ENCODE measurements around the gene NTMT1.
"Not testable (repeated sequence)": the region's sequence is repeated elsewhere in the genome, so short reads cannot be mapped to it uniquely, and the experiment has no call there.

NTMT1 gene

GRCh38 chr9:129633207-129633606, 7.2 kb downstream of the NTMT1 start:
- FAIRE-seq (no peak), DNase-seq (ENCODE audit: insufficient read length, low spot score) (no peak)
- no peak for TF ChIP-seq TAF1 (IDR thresholded peaks at IDR 0.05; ENCODE audit: low read depth, low read length)
- no peak for TF ChIP-seq SPI1 (IDR thresholded peaks at IDR 0.05; ENCODE audit: low read depth, low read length)
- TF ChIP-seq POLR2A (IDR thresholded peaks at IDR 0.05; ENCODE audit: low read depth, low read length) = no peak
- TF ChIP-seq PAX5 (IDR thresholded peaks at IDR 0.05; ENCODE audit: insufficient read depth, low read length, severe bottlenecking) = no peak
- TF ChIP-seq POLR2AphosphoS5 (IDR thresholded peaks at IDR 0.05; ENCODE audit: low read depth, low read length) = no peak
- TF ChIP-seq POU2F2 (IDR thresholded peaks at IDR 0.05; ENCODE audit: low read depth, low read length) = no peak

GRCh38 chr9:129633848-129634247, 7.9 kb downstream of the NTMT1 start:
- DNase-seq (ENCODE audit: insufficient read length, low spot score) = no peak
- TF ChIP-seq POLR2A (IDR thresholded peaks at IDR 0.05; ENCODE audit: low read depth, low read length) (no peak), POLR2AphosphoS5 (IDR thresholded peaks at IDR 0.05; ENCODE audit: low read depth, low read length) (no peak), SPI1 (IDR thresholded peaks at IDR 0.05; ENCODE audit: low read depth, low read length) (no peak), TAF1 (IDR thresholded peaks at IDR 0.05; ENCODE audit: low read depth, low read length) (no peak), PAX5 (IDR thresholded peaks at IDR 0.05; ENCODE audit: insufficient read depth, low read length, severe bottlenecking) (no peak), POU2F2 (IDR thresholded peaks at IDR 0.05; ENCODE audit: low read depth, low read length) (no peak)
- FAIRE-seq = no peak

- no peak for DNase-seq (ENCODE audit: insufficient read length, low spot score)
- TF ChIP-seq TAF1 (IDR thresholded peaks at IDR 0.05; ENCODE audit: low read depth, low read length) (no peak), POLR2A (IDR thresholded peaks at IDR 0.05; ENCODE audit: low read depth, low read length) (0 out of 2 replicates have a peak, but pooled peaks have one; percentile 24), POLR2AphosphoS5 (IDR thresholded peaks at IDR 0.05; ENCODE audit: low read depth, low read length) (0 out of 2 replicates have a peak, but pooled peaks have one; percentile 36), POU2F2 (IDR thresholded peaks at IDR 0.05; ENCODE audit: low read depth, low read length) (0 out of 2 replicates have a peak, but pooled peaks have one; percentile 14)
- no peak for FAIRE-seq
Measured at GRCh38 chr9:129635099-129636065, 9.4 kb downstream of the NTMT1 start.

- FAIRE-seq; DNase-seq (ENCODE audit: insufficient read length, low spot score): not testable (repeated sequence)
Measured at GRCh38 chr9:129636343-129636742, 10.4 kb downstream of the NTMT1 start.

GRCh38 chr9:129637102-129637501, 11.1 kb downstream of the NTMT1 start:
- DNase-seq (ENCODE audit: insufficient read length, low spot score) (no peak), FAIRE-seq (no peak)
- no peak; the same call in none of the 2 replicates for TF ChIP-seq POLR2AphosphoS5 (IDR thresholded peaks at IDR 0.05; ENCODE audit: low read depth, low read length)
- TF ChIP-seq TAF1 (IDR thresholded peaks at IDR 0.05; ENCODE audit: low read depth, low read length) = no peak
- no peak for TF ChIP-seq SPI1 (IDR thresholded peaks at IDR 0.05; ENCODE audit: low read depth, low read length)
- no peak for TF ChIP-seq POU2F2 (IDR thresholded peaks at IDR 0.05; ENCODE audit: low read depth, low read length)
- TF ChIP-seq PAX5 (IDR thresholded peaks at IDR 0.05; ENCODE audit: insufficient read depth, low read length, severe bottlenecking) = no peak
- TF ChIP-seq POLR2A (IDR thresholded peaks at IDR 0.05; ENCODE audit: low read depth, low read length) = no peak

GRCh38 chr9:129637673-129638439, 11.9 kb downstream of the NTMT1 start:
- FAIRE-seq (no peak), DNase-seq (ENCODE audit: insufficient read length, low spot score) (no peak)
- no peak for TF ChIP-seq SPI1 (IDR thresholded peaks at IDR 0.05; ENCODE audit: low read depth, low read length)
- TF ChIP-seq TAF1 (IDR thresholded peaks at IDR 0.05; ENCODE audit: low read depth, low read length) = no peak
- no peak for TF ChIP-seq PAX5 (IDR thresholded peaks at IDR 0.05; ENCODE audit: insufficient read depth, low read length, severe bottlenecking)
- TF ChIP-seq POU2F2 (IDR thresholded peaks at IDR 0.05; ENCODE audit: low read depth, low read length) = no peak
- TF ChIP-seq POLR2AphosphoS5 (IDR thresholded peaks at IDR 0.05; ENCODE audit: low read depth, low read length) = peak; percentile 8; the same call in 1 of the 2 replicates

GRCh38 chr9:129639034-129639630, 13.2 kb downstream of the NTMT1 start:
- FAIRE-seq = no peak

GRCh38 chr9:129639756-129640085, 13.8 kb downstream of the NTMT1 start:
- DNase-seq (ENCODE audit: insufficient read length, low spot score) = no peak
- TF ChIP-seq POLR2A (IDR thresholded peaks at IDR 0.05; ENCODE audit: low read depth, low read length) (no peak), POU2F2 (IDR thresholded peaks at IDR 0.05; ENCODE audit: low read depth, low read length) (no peak), PAX5 (IDR thresholded peaks at IDR 0.05; ENCODE audit: insufficient read depth, low read length, severe bottlenecking) (no peak), TAF1 (IDR thresholded peaks at IDR 0.05; ENCODE audit: low read depth, low read length) (no peak), POLR2AphosphoS5 (IDR thresholded peaks at IDR 0.05; ENCODE audit: low read depth, low read length) (no peak), SPI1 (IDR thresholded peaks at IDR 0.05; ENCODE audit: low read depth, low read length) (no peak)
- no peak for FAIRE-seq

More at GRCh38 chr9:129639034-129639630, 13.2 kb downstream of the NTMT1 start:
- DNase-seq (ENCODE audit: insufficient read length, low spot score) = no peak
- no peak for TF ChIP-seq TAF1 (IDR thresholded peaks at IDR 0.05; ENCODE audit: low read depth, low read length)

- no peak for TF ChIP-seq PAX5 (IDR thresholded peaks at IDR 0.05; ENCODE audit: insufficient read depth, low read length, severe bottlenecking)
- no peak for TF ChIP-seq SPI1 (IDR thresholded peaks at IDR 0.05; ENCODE audit: low read depth, low read length)
- TF ChIP-seq POLR2AphosphoS5 (IDR thresholded peaks at IDR 0.05; ENCODE audit: low read depth, low read length) = no peak
- TF ChIP-seq POU2F2 (IDR thresholded peaks at IDR 0.05; ENCODE audit: low read depth, low read length) = no peak
- TF ChIP-seq POLR2A (IDR thresholded peaks at IDR 0.05; ENCODE audit: low read depth, low read length) = no peak
- no peak for TF ChIP-seq TAF1 (IDR thresholded peaks at IDR 0.05; ENCODE audit: low read depth, low read length)
- DNase-seq (ENCODE audit: insufficient read length, low spot score) (no peak), FAIRE-seq (no peak)
Measured at GRCh38 chr9:129640086-129640870, 14.3 kb downstream of the NTMT1 start.
